ENCODE results near the gene RGS10. TPM values are rescaled to one million over a fixed set of nuclear protein-coding genes. Genes with fewer than 3 reads are reported as not detected.

RGS10 gene
- total and polyA plus RNA-seq, 2 experiments from 2014 or later: 16.8 to 26.8 TPM

DNA sequence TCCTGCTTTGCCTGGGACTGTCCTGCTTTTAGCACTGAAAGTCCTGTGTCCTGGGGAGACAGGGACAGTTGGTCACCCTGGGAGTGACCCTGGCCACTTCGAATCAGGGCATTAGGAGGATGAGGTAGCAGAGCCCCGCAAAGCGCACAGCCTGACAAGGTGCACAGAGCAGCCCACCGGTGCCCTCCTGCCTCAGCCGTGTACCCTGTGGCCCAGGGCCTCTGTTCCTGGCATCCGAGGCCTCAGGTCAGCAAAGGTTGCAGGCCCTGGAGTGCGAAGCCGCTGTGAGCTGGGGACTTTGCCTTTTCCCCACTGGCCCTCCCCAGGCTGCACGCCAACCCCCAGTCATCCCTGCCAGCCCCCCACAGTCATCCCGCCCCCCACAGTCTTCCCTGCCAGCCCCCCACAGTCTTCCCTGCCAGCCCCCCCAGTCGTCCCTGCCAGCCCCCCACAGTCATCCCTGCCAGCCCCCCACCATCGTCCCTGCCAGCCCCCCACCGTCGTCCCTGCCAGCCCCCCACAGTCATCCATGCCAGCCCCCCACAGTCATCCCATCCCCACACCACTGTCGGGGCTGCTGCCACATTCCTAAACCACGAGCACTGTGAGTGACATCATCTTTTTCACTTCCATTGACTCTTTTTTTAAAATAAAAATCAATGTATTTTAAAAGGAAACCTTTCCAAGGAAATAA, 91.8 kb downstream of the RGS10 start:
- Histone ChIP-seq H3K27me3 (ENCODE audit: insufficient read depth) (no peaks in the 10 kb centered on the region), H3K27ac (ENCODE audit: low read depth) (no peak overlapping the region), H3K36me3 (ENCODE audit: insufficient read depth) (no peaks in the 10 kb centered on the region), H3K4me1 (ENCODE audit: insufficient read depth) (no peaks in the 10 kb centered on the region), H2AFZ (no peak overlapping the region), H3K79me2 (replicated peaks; ENCODE audit: insufficient read depth) (no peaks in the 10 kb centered on the region), H4K20me1 (replicated peaks; ENCODE audit: insufficient read depth) (no peaks in the 10 kb centered on the region), H3K4me3 (no peak overlapping the region), H3F3A (replicated peaks; ENCODE audit: low read depth) (no peaks in the 10 kb centered on the region), H3K4me2 (no peak overlapping the region), H3K9me2 (ENCODE audit: insufficient read depth) (no peaks in the 10 kb centered on the region)
- TF ChIP-seq EZH2phosphoT487 (IDR thresholded peaks at IDR 0.05; ENCODE audit: unreplicated experiment) (no peak), POLR2AphosphoS5 (IDR thresholded peaks at IDR 0.05; ENCODE audit: low read depth) (no peak), CREB1 (CRISPR knock-in tag; IDR thresholded peaks at IDR 0.05; ENCODE audit: low read depth) (no peak), EZH2 (IDR thresholded peaks at IDR 0.05; ENCODE audit: low read depth, unreplicated experiment) (no peak), ZNF114 (CRISPR knock-in tag; IDR thresholded peaks at IDR 0.05) (no peak), STAT1 (IDR thresholded peaks at IDR 0.05; ENCODE audit: unreplicated experiment) (no peak), NANOG (IDR thresholded peaks at IDR 0.05; ENCODE audit: borderline replicate concordance) (no peak), ZNF331 (CRISPR knock-in tag; IDR thresholded peaks at IDR 0.05; ENCODE audit: low read depth) (no peak), JUNB (IDR thresholded peaks at IDR 0.05; ENCODE audit: unreplicated experiment) (no peak)
- TF ChIP-seq, protein P1, sequence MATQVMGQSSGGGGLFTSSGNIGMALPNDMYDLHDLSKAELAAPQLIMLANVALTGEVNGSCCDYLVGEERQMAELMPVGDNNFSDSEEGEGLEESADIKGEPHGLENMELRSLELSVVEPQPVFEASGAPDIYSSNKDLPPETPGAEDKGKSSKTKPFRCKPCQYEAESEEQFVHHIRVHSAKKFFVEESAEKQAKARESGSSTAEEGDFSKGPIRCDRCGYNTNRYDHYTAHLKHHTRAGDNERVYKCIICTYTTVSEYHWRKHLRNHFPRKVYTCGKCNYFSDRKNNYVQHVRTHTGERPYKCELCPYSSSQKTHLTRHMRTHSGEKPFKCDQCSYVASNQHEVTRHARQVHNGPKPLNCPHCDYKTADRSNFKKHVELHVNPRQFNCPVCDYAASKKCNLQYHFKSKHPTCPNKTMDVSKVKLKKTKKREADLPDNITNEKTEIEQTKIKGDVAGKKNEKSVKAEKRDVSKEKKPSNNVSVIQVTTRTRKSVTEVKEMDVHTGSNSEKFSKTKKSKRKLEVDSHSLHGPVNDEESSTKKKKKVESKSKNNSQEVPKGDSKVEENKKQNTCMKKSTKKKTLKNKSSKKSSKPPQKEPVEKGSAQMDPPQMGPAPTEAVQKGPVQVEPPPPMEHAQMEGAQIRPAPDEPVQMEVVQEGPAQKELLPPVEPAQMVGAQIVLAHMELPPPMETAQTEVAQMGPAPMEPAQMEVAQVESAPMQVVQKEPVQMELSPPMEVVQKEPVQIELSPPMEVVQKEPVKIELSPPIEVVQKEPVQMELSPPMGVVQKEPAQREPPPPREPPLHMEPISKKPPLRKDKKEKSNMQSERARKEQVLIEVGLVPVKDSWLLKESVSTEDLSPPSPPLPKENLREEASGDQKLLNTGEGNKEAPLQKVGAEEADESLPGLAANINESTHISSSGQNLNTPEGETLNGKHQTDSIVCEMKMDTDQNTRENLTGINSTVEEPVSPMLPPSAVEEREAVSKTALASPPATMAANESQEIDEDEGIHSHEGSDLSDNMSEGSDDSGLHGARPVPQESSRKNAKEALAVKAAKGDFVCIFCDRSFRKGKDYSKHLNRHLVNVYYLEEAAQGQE (IDR thresholded peaks at IDR 0.05; ENCODE audit: unreplicated experiment): no peak
- TF ChIP-seq, protein P2, sequence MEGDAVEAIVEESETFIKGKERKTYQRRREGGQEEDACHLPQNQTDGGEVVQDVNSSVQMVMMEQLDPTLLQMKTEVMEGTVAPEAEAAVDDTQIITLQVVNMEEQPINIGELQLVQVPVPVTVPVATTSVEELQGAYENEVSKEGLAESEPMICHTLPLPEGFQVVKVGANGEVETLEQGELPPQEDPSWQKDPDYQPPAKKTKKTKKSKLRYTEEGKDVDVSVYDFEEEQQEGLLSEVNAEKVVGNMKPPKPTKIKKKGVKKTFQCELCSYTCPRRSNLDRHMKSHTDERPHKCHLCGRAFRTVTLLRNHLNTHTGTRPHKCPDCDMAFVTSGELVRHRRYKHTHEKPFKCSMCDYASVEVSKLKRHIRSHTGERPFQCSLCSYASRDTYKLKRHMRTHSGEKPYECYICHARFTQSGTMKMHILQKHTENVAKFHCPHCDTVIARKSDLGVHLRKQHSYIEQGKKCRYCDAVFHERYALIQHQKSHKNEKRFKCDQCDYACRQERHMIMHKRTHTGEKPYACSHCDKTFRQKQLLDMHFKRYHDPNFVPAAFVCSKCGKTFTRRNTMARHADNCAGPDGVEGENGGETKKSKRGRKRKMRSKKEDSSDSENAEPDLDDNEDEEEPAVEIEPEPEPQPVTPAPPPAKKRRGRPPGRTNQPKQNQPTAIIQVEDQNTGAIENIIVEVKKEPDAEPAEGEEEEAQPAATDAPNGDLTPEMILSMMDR (conservative IDR thresholded peaks at IDR 0.05; ENCODE audit: low read depth in 2 of 2): no peak
- TF ChIP-seq, protein P3, sequence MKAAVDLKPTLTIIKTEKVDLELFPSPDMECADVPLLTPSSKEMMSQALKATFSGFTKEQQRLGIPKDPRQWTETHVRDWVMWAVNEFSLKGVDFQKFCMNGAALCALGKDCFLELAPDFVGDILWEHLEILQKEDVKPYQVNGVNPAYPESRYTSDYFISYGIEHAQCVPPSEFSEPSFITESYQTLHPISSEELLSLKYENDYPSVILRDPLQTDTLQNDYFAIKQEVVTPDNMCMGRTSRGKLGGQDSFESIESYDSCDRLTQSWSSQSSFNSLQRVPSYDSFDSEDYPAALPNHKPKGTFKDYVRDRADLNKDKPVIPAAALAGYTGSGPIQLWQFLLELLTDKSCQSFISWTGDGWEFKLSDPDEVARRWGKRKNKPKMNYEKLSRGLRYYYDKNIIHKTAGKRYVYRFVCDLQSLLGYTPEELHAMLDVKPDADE (IDR thresholded peaks at IDR 0.05): no peak
- TF ChIP-seq, protein P4, sequence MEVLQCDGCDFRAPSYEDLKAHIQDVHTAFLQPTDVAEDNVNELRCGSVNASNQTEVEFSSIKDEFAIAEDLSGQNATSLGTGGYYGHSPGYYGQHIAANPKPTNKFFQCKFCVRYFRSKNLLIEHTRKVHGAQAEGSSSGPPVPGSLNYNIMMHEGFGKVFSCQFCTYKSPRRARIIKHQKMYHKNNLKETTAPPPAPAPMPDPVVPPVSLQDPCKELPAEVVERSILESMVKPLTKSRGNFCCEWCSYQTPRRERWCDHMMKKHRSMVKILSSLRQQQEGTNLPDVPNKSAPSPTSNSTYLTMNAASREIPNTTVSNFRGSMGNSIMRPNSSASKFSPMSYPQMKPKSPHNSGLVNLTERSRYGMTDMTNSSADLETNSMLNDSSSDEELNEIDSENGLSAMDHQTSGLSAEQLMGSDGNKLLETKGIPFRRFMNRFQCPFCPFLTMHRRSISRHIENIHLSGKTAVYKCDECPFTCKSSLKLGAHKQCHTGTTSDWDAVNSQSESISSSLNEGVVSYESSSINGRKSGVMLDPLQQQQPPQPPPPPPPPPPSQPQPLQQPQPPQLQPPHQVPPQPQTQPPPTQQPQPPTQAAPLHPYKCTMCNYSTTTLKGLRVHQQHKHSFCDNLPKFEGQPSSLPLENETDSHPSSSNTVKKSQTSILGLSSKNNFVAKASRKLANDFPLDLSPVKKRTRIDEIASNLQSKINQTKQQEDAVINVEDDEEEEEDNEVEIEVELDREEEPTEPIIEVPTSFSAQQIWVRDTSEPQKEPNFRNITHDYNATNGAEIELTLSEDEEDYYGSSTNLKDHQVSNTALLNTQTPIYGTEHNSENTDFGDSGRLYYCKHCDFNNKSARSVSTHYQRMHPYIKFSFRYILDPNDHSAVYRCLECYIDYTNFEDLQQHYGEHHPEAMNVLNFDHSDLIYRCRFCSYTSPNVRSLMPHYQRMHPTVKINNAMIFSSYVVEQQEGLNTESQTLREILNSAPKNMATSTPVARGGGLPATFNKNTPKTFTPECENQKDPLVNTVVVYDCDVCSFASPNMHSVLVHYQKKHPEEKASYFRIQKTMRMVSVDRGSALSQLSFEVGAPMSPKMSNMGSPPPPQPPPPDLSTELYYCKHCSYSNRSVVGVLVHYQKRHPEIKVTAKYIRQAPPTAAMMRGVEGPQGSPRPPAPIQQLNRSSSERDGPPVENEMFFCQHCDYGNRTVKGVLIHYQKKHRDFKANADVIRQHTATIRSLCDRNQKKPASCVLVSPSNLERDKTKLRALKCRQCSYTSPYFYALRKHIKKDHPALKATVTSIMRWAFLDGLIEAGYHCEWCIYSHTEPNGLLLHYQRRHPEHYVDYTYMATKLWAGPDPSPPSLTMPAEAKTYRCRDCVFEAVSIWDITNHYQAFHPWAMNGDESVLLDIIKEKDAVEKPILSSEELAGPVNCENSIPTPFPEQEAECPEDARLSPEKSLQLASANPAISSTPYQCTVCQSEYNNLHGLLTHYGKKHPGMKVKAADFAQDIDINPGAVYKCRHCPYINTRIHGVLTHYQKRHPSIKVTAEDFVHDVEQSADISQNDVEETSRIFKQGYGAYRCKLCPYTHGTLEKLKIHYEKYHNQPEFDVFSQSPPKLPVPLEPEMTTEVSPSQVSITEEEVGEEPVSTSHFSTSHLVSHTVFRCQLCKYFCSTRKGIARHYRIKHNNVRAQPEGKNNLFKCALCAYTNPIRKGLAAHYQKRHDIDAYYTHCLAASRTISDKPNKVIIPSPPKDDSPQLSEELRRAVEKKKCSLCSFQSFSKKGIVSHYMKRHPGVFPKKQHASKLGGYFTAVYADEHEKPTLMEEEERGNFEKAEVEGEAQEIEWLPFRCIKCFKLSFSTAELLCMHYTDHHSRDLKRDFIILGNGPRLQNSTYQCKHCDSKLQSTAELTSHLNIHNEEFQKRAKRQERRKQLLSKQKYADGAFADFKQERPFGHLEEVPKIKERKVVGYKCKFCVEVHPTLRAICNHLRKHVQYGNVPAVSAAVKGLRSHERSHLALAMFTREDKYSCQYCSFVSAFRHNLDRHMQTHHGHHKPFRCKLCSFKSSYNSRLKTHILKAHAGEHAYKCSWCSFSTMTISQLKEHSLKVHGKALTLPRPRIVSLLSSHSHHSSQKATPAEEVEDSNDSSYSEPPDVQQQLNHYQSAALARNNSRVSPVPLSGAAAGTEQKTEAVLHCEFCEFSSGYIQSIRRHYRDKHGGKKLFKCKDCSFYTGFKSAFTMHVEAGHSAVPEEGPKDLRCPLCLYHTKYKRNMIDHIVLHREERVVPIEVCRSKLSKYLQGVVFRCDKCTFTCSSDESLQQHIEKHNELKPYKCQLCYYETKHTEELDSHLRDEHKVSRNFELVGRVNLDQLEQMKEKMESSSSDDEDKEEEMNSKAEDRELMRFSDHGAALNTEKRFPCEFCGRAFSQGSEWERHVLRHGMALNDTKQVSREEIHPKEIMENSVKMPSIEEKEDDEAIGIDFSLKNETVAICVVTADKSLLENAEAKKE (CRISPR knock-in tag; IDR thresholded peaks at IDR 0.05): no peak
- no peaks in the 10 kb centered on the region for H3K9me3 Mint-ChIP-seq
- peaks cover 24% of the 10 kb centered on the region for H3K4me1 Mint-ChIP-seq
- DNase-seq (ENCODE audit: low spot score) (no peak), ATAC-seq (no peak)
- H3K36me3 Mint-ChIP-seq (ENCODE audit: low read depth): no peaks in the 10 kb centered on the region
- no peak overlapping the region for H3K4me3 Mint-ChIP-seq
- H3K27me3 Mint-ChIP-seq (ENCODE audit: insufficient read depth, low read depth, poor library complexity): peaks cover 15% of the 10 kb centered on the region
- no peak overlapping the region for H3K27ac Mint-ChIP-seq
